ENCODE measurements around the gene ROBO1.

Gene ROBO1

GRCh38 chr3:79491029-79491641 lies 276.7 kb downstream of the ROBO1 start:
- FAIRE-seq (no peak), DNase-seq (ENCODE audit: insufficient read length) (no peak)
- TF ChIP-seq POLR2A (IDR thresholded peaks at IDR 0.05; ENCODE audit: low read depth, low read length), result no peak
- no peak for TF ChIP-seq POLR2AphosphoS5 (IDR thresholded peaks at IDR 0.05; ENCODE audit: low read depth, low read length)
- TF ChIP-seq TAF1 (IDR thresholded peaks at IDR 0.05; ENCODE audit: borderline replicate concordance, low read depth, low read length), result no peak

GRCh38 chr3:79490165-79491028 lies 277.4 kb downstream of the ROBO1 start:
- DNase-seq (ENCODE audit: insufficient read length) (no peak), FAIRE-seq (no peak)
- no peak for TF ChIP-seq POLR2A (IDR thresholded peaks at IDR 0.05; ENCODE audit: low read depth, low read length)
- TF ChIP-seq POLR2AphosphoS5 (IDR thresholded peaks at IDR 0.05; ENCODE audit: low read depth, low read length), result no peak
- no peak for TF ChIP-seq TAF1 (IDR thresholded peaks at IDR 0.05; ENCODE audit: borderline replicate concordance, low read depth, low read length)

- DNase-seq (ENCODE audit: insufficient read length) (no peak), FAIRE-seq (no peak)
- TF ChIP-seq POLR2A (IDR thresholded peaks at IDR 0.05; ENCODE audit: low read depth, low read length) (no peak), TAF1 (IDR thresholded peaks at IDR 0.05; ENCODE audit: borderline replicate concordance, low read depth, low read length) (no peak), POLR2AphosphoS5 (IDR thresholded peaks at IDR 0.05; ENCODE audit: low read depth, low read length) (no peak)
Measured at GRCh38 chr3:79488407-79488806, 279.4 kb downstream of the ROBO1 start.

GRCh38 chr3:79480746-79481145 lies 287.1 kb downstream of the ROBO1 start:
- FAIRE-seq, result no peak
- TF ChIP-seq TAF1 (IDR thresholded peaks at IDR 0.05; ENCODE audit: borderline replicate concordance, low read depth, low read length) (no peak), POLR2A (IDR thresholded peaks at IDR 0.05; ENCODE audit: low read depth, low read length) (no peak), POLR2AphosphoS5 (IDR thresholded peaks at IDR 0.05; ENCODE audit: low read depth, low read length) (no peak)
- no peak for DNase-seq (ENCODE audit: insufficient read length)

- TF ChIP-seq POLR2AphosphoS5 (IDR thresholded peaks at IDR 0.05; ENCODE audit: low read depth, low read length) (no peak), POLR2A (IDR thresholded peaks at IDR 0.05; ENCODE audit: low read depth, low read length) (no peak), TAF1 (IDR thresholded peaks at IDR 0.05; ENCODE audit: borderline replicate concordance, low read depth, low read length) (no peak)
- no peak for DNase-seq (ENCODE audit: insufficient read length)
- no peak for FAIRE-seq
Measured at GRCh38 chr3:79478620-79479019, 289.2 kb downstream of the ROBO1 start.

GRCh38 chr3:79477242-79477641 lies 290.6 kb downstream of the ROBO1 start:
- no peak for FAIRE-seq
- TF ChIP-seq TAF1 (IDR thresholded peaks at IDR 0.05; ENCODE audit: borderline replicate concordance, low read depth, low read length), result no peak
- TF ChIP-seq POLR2A (IDR thresholded peaks at IDR 0.05; ENCODE audit: low read depth, low read length), result no peak
- no peak for TF ChIP-seq POLR2AphosphoS5 (IDR thresholded peaks at IDR 0.05; ENCODE audit: low read depth, low read length)

GRCh38 chr3:79473993-79474392 lies 293.8 kb downstream of the ROBO1 start:
- DNase-seq (ENCODE audit: insufficient read length) (no peak), FAIRE-seq (no peak)
- no peak for TF ChIP-seq POLR2AphosphoS5 (IDR thresholded peaks at IDR 0.05; ENCODE audit: low read depth, low read length)
- TF ChIP-seq TAF1 (IDR thresholded peaks at IDR 0.05; ENCODE audit: borderline replicate concordance, low read depth, low read length), result no peak
- no peak for TF ChIP-seq POLR2A (IDR thresholded peaks at IDR 0.05; ENCODE audit: low read depth, low read length)

More at GRCh38 chr3:79477242-79477641, 290.6 kb downstream of the ROBO1 start:
- no peak for DNase-seq (ENCODE audit: insufficient read length)

- no peak for TF ChIP-seq TAF1 (IDR thresholded peaks at IDR 0.05; ENCODE audit: borderline replicate concordance, low read depth, low read length)
- TF ChIP-seq POLR2AphosphoS5 (IDR thresholded peaks at IDR 0.05; ENCODE audit: low read depth, low read length), result no peak
- TF ChIP-seq POLR2A (IDR thresholded peaks at IDR 0.05; ENCODE audit: low read depth, low read length), result no peak
- FAIRE-seq (no peak), DNase-seq (ENCODE audit: insufficient read length) (no peak)
Measured at GRCh38 chr3:79467721-79468120, 300.1 kb downstream of the ROBO1 start.

GRCh38 chr3:79461129-79461792 lies 306.5 kb downstream of the ROBO1 start:
- FAIRE-seq (no peak), DNase-seq (ENCODE audit: insufficient read length) (no peak)
- TF ChIP-seq TAF1 (IDR thresholded peaks at IDR 0.05; ENCODE audit: borderline replicate concordance, low read depth, low read length) (no peak), POLR2A (IDR thresholded peaks at IDR 0.05; ENCODE audit: low read depth, low read length) (no peak), POLR2AphosphoS5 (IDR thresholded peaks at IDR 0.05; ENCODE audit: low read depth, low read length) (no peak)

- no peak for TF ChIP-seq TAF1 (IDR thresholded peaks at IDR 0.05; ENCODE audit: borderline replicate concordance, low read depth, low read length)
- no peak for TF ChIP-seq POLR2AphosphoS5 (IDR thresholded peaks at IDR 0.05; ENCODE audit: low read depth, low read length)
- no peak for TF ChIP-seq POLR2A (IDR thresholded peaks at IDR 0.05; ENCODE audit: low read depth, low read length)
- no peak for FAIRE-seq
- no peak for DNase-seq (ENCODE audit: insufficient read length)
Measured at GRCh38 chr3:79453600-79453999, 314.2 kb downstream of the ROBO1 start.

- TF ChIP-seq POLR2A (IDR thresholded peaks at IDR 0.05; ENCODE audit: low read depth, low read length) (no peak), TAF1 (IDR thresholded peaks at IDR 0.05; ENCODE audit: borderline replicate concordance, low read depth, low read length) (no peak), POLR2AphosphoS5 (IDR thresholded peaks at IDR 0.05; ENCODE audit: low read depth, low read length) (no peak)
- no peak for FAIRE-seq
- DNase-seq (ENCODE audit: insufficient read length), result no peak
Measured at GRCh38 chr3:79436387-79436786, 331.4 kb downstream of the ROBO1 start.

Measured in GM12892 (cell line).